HFF-Myc (cell line): ENCODE measurements around the gene PROX1.

Experiments used
- DNase-seq: peaks from one replicate; pipeline ENCODE4 v3.0.0-alpha.2; 2011; ENCODE audit warnings: low read depth; ENCODE audit errors: extremely low read depth
- H3K4me3 ChIP-seq: replicated peaks from 2 replicates; pipeline ENCODE4 v1.5.1; 2011; ENCODE audit warnings: low read depth, mild to moderate bottlenecking, control low read depth, low read length
- CTCF ChIP-seq: IDR thresholded peaks from 2 replicates; pipeline ENCODE4 v1.5.1; 2012; ENCODE audit warnings: mild to moderate bottlenecking, low read depth, low read length, control low read depth; ENCODE audit errors: missing control alignments

PROX1 gene

GRCh38 chr1:213951876-213952275, 35.9 kb upstream of the PROX1 start:
- no peak for DNase-seq
- no peak for TF ChIP-seq CTCF
- no peak overlapping the region for H3K4me3 ChIP-seq

- no peak overlapping the region for H3K4me3 ChIP-seq
- DNase-seq, result no peak
- no peak for TF ChIP-seq CTCF
Measured at GRCh38 chr1:213953806-213954205, 34.0 kb upstream of the PROX1 start.

GRCh38 chr1:213956295-213956770, 31.4 kb upstream of the PROX1 start:
- TF ChIP-seq CTCF, result no peak

GRCh38 chr1:213958346-213958745, 29.4 kb upstream of the PROX1 start:
- no peak for DNase-seq
- H3K4me3 ChIP-seq, result no peak overlapping the region
- no peak for TF ChIP-seq CTCF

More at GRCh38 chr1:213956295-213956770, 31.4 kb upstream of the PROX1 start:
- DNase-seq, result no peak
- no peak overlapping the region for H3K4me3 ChIP-seq

- no peak for DNase-seq
- no peak for TF ChIP-seq CTCF
- no peak overlapping the region for H3K4me3 ChIP-seq
Measured at GRCh38 chr1:213960963-213961362, 26.8 kb upstream of the PROX1 start.

GRCh38 chr1:213962508-213962907, 25.3 kb upstream of the PROX1 start:
- DNase-seq, result no peak
- no peak for TF ChIP-seq CTCF
- H3K4me3 ChIP-seq, result no peak overlapping the region

- TF ChIP-seq CTCF, result no peak
- DNase-seq, result no peak
- no peak overlapping the region for H3K4me3 ChIP-seq
Measured at GRCh38 chr1:213966122-213966521, 21.7 kb upstream of the PROX1 start.
